Esophagus muscularis mucosa (tissue), 4 donors: Measurements from ENCODE around the gene CNTNAP2. TPM values are rescaled to one million over a fixed set of nuclear protein-coding genes. Genes with fewer than 3 reads are reported as not detected.

Experiments
- DNase-seq: peaks from one replicate; pipeline ENCODE4 v3.0.0-alpha.2; 2017; ENCODE audit errors: extremely low spot score
- H3K27ac ChIP-seq, 4 donors: fragments of 200-600 bp; sonication (generic); replicated peaks in 1 of 4; 1 replicate in 3 of 4; 2 replicates in 1 of 4; pipeline ENCODE4 v1.5.1; 2016 to 2019; ENCODE audit warnings: mild to moderate bottlenecking in 1 of 4
- H3K27me3 ChIP-seq, 4 donors: fragments of 200-600 bp; sonication (generic); one replicate each; pipeline versions ENCODE4 v1.5.1 to v1.6.0; 2016 to 2019
- H3K36me3 ChIP-seq, 4 donors: fragments of 200-600 bp; sonication (generic); one replicate each; pipeline ENCODE4 v1.5.1; 2016 to 2019
- H3K4me1 ChIP-seq, 4 donors: fragments of 200-600 bp; sonication (generic); one replicate each; pipeline ENCODE4 v1.5.1; 2016 to 2019
- H3K4me3 ChIP-seq, 4 donors: fragments of 200-600 bp; sonication (generic); 1 replicate in 2 of 4; 2 replicates in 2 of 4; pipeline ENCODE4 v1.5.1; 2016 to 2019; ENCODE audit warnings: mild to moderate bottlenecking in 4 of 4, moderate library complexity in 1 of 4
- H3K9me3 ChIP-seq, 4 donors: fragments of 200-600 bp; sonication (generic); 1 replicate in 3 of 4; 2 replicates in 1 of 4; pipeline ENCODE4 v1.5.1; 2016 to 2019
- CTCF ChIP-seq, 3 experiments: fragments of 200-600 bp in 2 of 3; fragments of 450-650 bp in 1 of 3; sonication (generic) in 2 of 3; IDR thresholded peaks; one replicate each; pipeline ENCODE4 v1.5.1; 2017 to 2019; ENCODE audit warnings: antibody characterized with exemption in 3 of 3, mild to moderate bottlenecking in 2 of 3, moderate library complexity in 1 of 3
- EP300 ChIP-seq: sonication (generic); formaldehyde crosslinking; IDR thresholded peaks from one replicate; pipeline ENCODE4 v1.6.1; 2017; ENCODE audit warnings: antibody characterized with exemption
- POLR2A ChIP-seq: fragments of 450-650 bp; IDR thresholded peaks from one replicate; pipeline ENCODE4 v1.6.1; 2017; ENCODE audit warnings: antibody characterized with exemption, moderate library complexity, mild to moderate bottlenecking, low read depth
- POLR2AphosphoS5 ChIP-seq, 2 donors: sonication (generic); formaldehyde crosslinking; IDR thresholded peaks; one replicate each; pipeline ENCODE4 v1.6.1; 2017; ENCODE audit warnings: antibody characterized with exemption in 2 of 2
- WGBS: methylation state at CpG from one replicate; pipeline ENCODE4 v1.1.5; 2018; 5-methylcytosine and 5-hydroxymethylcytosine counted together
- intact Hi-C: fragments of 100-400 bp; cut with DNase I; formaldehyde crosslinking; loops from one replicate; pipeline ENCODE4 v1.15.1; 2023
- total RNA-seq, 4 donors: library from RNA; depleted of rRNA; stranded (reverse); fragments of >200 nt; gene quantifications; one replicate each; pipeline versions ENCODE4 v1.1.0 to v1.2.1, GENCODE V29; 2016

Gene CNTNAP2
- total RNA-seq, 4 donors from 2014 or later: 1.2 to 2.9 (median 1.9) TPM

GRCh38 chr7:146755585-146755984, 639.0 kb downstream of the CNTNAP2 start:
- no peak for DNase-seq
- 82% methylated on average over 2 of the region's 2 CpGs for WGBS
- Histone ChIP-seq H3K4me3 (no peak overlapping the region), H3K27me3 (no peaks in the 10 kb centered on the region), H3K9me3 (no peaks in the 10 kb centered on the region), H3K36me3 (no peaks in the 10 kb centered on the region), H3K4me1 (no peaks in the 10 kb centered on the region), H3K27ac (no peak overlapping the region)
- intact Hi-C loops: no loop called here
- TF ChIP-seq POLR2A (no peak), EP300 (no peak), POLR2AphosphoS5 (IDR thresholded peaks at IDR 0.05) (no peak), CTCF (IDR thresholded peaks at IDR 0.05) (no peak)

GRCh38 chr7:146764458-146764857, 647.9 kb downstream of the CNTNAP2 start:
- no peaks in the 10 kb centered on the region for H3K27me3 ChIP-seq
- H3K4me3 ChIP-seq: no peak overlapping the region
- intact Hi-C loops: no loop called here
- no peaks in the 10 kb centered on the region for H3K9me3 ChIP-seq
- H3K36me3 ChIP-seq: no peaks in the 10 kb centered on the region
- WGBS: 62% methylated on average over 3 of the region's 3 CpGs
- no peak for TF ChIP-seq POLR2AphosphoS5 (IDR thresholded peaks at IDR 0.05)
- no peak for TF ChIP-seq CTCF (IDR thresholded peaks at IDR 0.05)
- TF ChIP-seq POLR2A: no peak
- no peak for TF ChIP-seq EP300
- no peak for DNase-seq
- no peaks in the 10 kb centered on the region for H3K4me1 ChIP-seq
- no peak overlapping the region for H3K27ac ChIP-seq

GRCh38 chr7:146768957-146769356, 652.4 kb downstream of the CNTNAP2 start:
- intact Hi-C loops: no loop called here
- no peaks in the 10 kb centered on the region for H3K36me3 ChIP-seq
- 69% methylated on average over 3 of the region's 3 CpGs for WGBS

GRCh38 chr7:146772601-146773000, 656.0 kb downstream of the CNTNAP2 start:
- TF ChIP-seq POLR2AphosphoS5 (IDR thresholded peaks at IDR 0.05) (no peak), POLR2A (no peak), EP300 (no peak), CTCF (IDR thresholded peaks at IDR 0.05) (no peak)
- no peaks in the 10 kb centered on the region for H3K9me3 ChIP-seq
- H3K4me3 ChIP-seq: no peak overlapping the region
- DNase-seq: no peak
- no peak overlapping the region for H3K27ac ChIP-seq
- intact Hi-C loops: no loop called here
- no peaks in the 10 kb centered on the region for H3K27me3 ChIP-seq
- 72% methylated on average over 5 of the region's 5 CpGs for WGBS
- H3K36me3 ChIP-seq: no peaks in the 10 kb centered on the region
- H3K4me1 ChIP-seq: no peaks in the 10 kb centered on the region

More at GRCh38 chr7:146768957-146769356, 652.4 kb downstream of the CNTNAP2 start:
- no peak overlapping the region for H3K27ac ChIP-seq
- DNase-seq: no peak
- no peak overlapping the region for H3K4me3 ChIP-seq
- no peak for TF ChIP-seq POLR2AphosphoS5 (IDR thresholded peaks at IDR 0.05)
- no peak for TF ChIP-seq POLR2A
- TF ChIP-seq EP300: no peak
- TF ChIP-seq CTCF (IDR thresholded peaks at IDR 0.05): no peak
- no peaks in the 10 kb centered on the region for H3K4me1 ChIP-seq
- no peaks in the 10 kb centered on the region for H3K27me3 ChIP-seq
- no peaks in the 10 kb centered on the region for H3K9me3 ChIP-seq

- 92% methylated on average over 5 of the region's 5 CpGs for WGBS
- H3K27ac ChIP-seq: no peak overlapping the region
- intact Hi-C loops: no loop called here
- TF ChIP-seq POLR2AphosphoS5 (IDR thresholded peaks at IDR 0.05) (no peak), CTCF (IDR thresholded peaks at IDR 0.05) (no peak), POLR2A (no peak), EP300 (no peak)
- H3K4me1 ChIP-seq: no peaks in the 10 kb centered on the region
- no peak for DNase-seq
- H3K27me3 ChIP-seq: no peaks in the 10 kb centered on the region
- no peaks in the 10 kb centered on the region for H3K9me3 ChIP-seq
- H3K4me3 ChIP-seq: no peak overlapping the region
- H3K36me3 ChIP-seq: no peaks in the 10 kb centered on the region
Observed at GRCh38 chr7:146773506-146773905, 656.9 kb downstream of the CNTNAP2 start.
